GM12865 (cell line): Measurements from ENCODE around the gene PAXX.

Experiments used
- DNase-seq: peaks from one replicate; pipeline ENCODE4 v3.0.0; 2010; ENCODE audit warnings: low read depth
- H3K4me3 ChIP-seq: 2 replicates; pipeline ENCODE4 v1.5.1; 2011; ENCODE audit warnings: mild to moderate bottlenecking, low read depth, low read length, control low read depth
- CTCF ChIP-seq: IDR thresholded peaks from 2 replicates; pipeline ENCODE4 v1.5.1; 2011; ENCODE audit warnings: low read length, control low read depth, low read depth, inconsistent platforms; ENCODE audit not compliant: insufficient read depth; ENCODE audit errors: missing control alignments

The PAXX gene

GRCh38 chr9:136946228-136947027 is 45.8 kb upstream of the PAXX start:
- DNase-seq = no peak
- H3K4me3 ChIP-seq = no peak overlapping the region
- TF ChIP-seq CTCF = no peak

- DNase-seq = no peak
- H3K4me3 ChIP-seq = no peak overlapping the region
- no peak for TF ChIP-seq CTCF
Observed at GRCh38 chr9:136947028-136947891, 45.0 kb upstream of the PAXX start.

GRCh38 chr9:136947955-136948510 is 44.2 kb upstream of the PAXX start:
- DNase-seq = peak; percentile 52
- peak; percentile 57 for TF ChIP-seq CTCF
- no peak overlapping the region for H3K4me3 ChIP-seq

GRCh38 chr9:136949239-136949816 is 42.9 kb upstream of the PAXX start:
- TF ChIP-seq CTCF = no peak
- no peak for DNase-seq
- H3K4me3 ChIP-seq = peak overlapping the region; percentile 81

- peak; percentile 97 for DNase-seq
Observed at GRCh38 chr9:136949817-136950655, 42.2 kb upstream of the PAXX start.

More at GRCh38 chr9:136949817-136950655, 42.2 kb upstream of the PAXX start:
- TF ChIP-seq CTCF = peak; percentile 6
- H3K4me3 ChIP-seq = peak overlapping the region; percentile 81
